IPS-NIHi7 (cell line): ENCODE results near the gene KCP.

ENCODE experiments used
- DNase-seq: peaks from one replicate; pipeline ENCODE4 v3.0.0; 2012; ENCODE audit warnings: mixed read lengths; ENCODE audit errors: extremely low spot score

Gene KCP

DNA sequence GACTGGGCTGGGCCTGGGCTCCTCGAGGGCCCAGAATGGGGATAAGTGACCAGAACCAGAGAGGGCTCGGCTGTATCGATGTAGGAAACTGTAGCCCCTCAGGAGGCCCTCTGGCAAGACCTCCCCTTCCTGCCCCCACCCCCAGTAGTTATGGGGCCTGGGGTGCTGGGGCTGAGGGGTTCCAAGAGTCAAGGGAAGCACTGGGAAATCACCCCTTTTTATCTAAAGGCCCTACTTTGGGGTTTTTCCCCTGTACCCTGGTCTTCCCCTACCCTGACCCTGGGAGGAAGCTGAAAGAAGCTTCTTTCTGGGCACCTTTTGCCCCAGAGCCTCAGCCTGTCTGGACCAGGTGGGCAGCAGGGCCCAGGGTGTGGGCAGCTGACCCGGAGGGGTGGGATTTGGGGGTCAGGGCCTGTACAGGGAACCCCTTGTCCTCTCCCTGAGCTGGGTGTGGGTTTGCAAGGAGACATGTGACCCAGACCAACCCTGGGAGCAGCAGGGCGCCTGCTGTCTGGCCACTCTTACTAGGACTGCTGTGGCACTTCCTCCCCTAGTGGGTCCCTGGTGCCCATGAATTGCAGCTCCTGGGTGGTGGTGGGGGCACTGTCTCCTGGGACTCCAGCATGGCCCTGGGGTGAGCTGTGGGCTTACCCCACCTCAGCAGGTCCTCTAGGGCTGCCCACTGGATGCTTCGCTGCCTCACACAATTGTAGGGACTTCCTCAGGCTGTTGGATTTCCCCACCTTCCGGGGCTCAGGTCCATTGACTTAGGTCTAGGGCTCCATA is 28.8 kb upstream of the KCP start:
- DNase-seq = no peak

DNA sequence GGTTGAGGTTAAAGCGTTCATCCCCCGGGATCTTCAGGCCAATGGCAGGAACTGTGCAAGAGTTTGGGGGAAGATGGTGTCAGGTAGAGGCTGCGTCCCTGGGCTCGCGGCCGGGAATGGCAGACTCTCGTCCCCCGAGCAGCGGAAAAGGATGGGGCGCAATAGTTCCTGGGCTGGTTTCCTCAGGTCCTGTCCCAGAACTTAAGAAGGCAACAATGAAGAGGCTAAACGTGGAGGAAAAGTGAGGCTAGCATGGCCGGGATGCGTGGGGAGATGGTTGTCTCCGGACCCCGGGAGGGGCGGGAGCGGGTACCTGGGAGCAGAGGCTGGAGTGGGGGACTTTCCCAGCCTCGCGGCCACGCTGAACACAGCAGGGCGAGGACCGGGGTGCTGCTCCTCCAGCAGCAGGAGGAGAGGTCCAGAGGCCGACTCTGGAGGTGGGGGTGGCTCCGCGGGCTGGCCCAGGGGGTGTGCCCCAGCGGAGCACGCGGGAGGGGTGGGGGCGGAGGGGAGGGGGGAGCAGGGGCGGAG is 28.1 kb upstream of the KCP start:
- no peak for DNase-seq

DNA sequence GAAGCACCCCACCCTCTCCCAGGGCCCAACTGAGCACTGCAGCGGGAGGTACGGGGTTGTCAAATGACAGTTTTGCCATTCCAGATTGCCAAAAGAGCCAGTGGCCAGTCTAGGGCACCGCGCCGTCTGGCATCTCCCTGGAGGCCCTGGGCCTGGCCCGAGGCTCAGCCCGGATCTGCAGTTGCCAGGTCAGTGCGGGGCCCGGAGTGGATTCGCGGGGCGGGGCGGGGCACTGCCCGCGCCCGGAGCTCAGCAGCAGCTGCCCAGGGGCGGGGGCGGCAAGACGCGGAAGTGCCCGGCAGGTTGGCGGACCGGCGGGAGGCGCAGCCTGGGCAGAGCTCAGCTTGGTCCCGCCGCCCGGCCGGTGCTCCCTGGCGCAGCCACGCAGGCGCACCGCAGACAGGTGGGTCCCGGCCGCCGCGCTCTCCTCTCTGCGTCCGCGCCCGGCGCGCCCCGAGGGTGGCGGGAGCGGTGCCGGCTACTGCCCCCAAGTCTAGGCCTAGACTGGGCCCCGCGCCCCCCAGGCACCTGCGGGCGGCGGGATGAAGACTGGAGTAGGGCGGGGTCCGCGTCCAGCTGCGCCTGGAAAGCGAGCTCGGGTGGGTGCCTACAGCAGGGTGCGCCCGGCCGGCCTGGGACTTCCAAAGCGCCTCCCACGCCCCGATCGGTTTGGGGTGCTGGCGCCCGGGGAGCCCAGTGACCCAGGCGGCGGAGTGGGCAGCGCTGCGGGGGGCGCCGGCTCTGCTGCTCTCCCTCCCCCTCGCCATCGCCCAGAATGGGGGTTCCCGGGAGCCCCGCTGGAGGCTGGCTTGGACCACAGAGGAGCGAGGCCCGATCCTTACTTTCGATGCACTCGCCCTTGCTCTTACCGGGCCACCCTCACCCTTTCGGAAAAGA is 27.4 kb upstream of the KCP start, which contains the start of gene IRF5:
Gene IRF5, plus strand, starts transcription at position 281 of the 897 bp plus-strand sequence. CDS start 4,155 bp downstream, outside the sequence.
- no peak for DNase-seq

DNA sequence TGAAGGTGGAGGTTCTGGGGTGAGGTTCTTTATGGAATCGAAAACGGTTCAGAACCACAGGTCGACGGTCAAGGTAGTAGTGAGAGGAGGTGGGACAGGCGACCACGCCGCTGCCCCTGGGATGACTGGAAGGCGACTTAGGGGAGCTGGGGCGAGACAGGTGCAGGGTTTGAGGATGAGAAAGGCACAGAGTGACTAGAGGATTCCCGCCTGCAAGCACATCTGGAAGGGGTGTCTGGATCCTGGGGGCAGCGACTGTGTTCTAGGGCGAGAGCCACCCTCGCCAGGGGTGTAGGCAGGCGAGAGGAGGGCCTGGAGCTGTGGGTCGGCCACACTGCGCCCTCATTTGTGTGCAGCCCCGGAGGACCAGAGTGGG is 26.8 kb upstream of the KCP start:
- no peak for DNase-seq

DNA sequence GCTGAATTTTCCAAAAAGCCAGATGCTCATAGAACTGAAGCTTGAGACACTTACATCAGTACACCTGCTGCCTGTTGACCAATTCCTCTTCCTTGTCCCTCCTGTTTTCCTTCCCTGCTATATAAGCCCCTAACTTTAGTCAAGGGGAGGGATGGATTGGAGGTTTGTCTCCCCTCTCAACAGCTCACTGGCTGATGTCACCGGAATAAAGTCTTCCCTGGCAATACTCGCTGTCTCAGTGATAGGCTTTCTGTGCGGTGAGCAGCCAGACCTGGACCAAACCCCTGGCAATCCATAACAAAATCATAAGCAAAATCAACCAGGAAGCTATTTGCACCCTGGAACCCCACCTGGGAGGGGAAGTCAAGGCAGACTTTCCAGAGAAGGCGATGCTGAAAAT is 26.3 kb upstream of the KCP start:
- DNase-seq = no peak

DNA sequence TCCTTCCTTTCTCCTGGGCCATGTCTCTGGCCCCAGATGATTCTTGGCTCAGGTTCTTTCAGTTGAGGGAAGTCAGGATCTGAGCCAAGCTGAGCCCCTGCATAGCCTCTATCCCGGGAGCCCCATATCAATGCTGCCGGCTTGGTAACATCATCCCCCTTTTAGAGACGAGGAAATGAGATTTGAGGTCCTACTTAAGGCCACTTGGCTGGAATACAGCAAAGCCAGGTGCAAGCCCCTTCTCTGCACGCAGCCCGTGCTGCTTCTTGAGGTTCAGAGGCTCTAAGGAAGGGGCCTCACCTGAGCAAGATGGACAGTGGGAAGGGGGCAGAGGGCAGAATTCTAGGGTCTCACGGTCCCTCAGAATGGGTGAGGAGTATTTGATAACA is 24.8 kb upstream of the KCP start:
- DNase-seq = no peak

DNA sequence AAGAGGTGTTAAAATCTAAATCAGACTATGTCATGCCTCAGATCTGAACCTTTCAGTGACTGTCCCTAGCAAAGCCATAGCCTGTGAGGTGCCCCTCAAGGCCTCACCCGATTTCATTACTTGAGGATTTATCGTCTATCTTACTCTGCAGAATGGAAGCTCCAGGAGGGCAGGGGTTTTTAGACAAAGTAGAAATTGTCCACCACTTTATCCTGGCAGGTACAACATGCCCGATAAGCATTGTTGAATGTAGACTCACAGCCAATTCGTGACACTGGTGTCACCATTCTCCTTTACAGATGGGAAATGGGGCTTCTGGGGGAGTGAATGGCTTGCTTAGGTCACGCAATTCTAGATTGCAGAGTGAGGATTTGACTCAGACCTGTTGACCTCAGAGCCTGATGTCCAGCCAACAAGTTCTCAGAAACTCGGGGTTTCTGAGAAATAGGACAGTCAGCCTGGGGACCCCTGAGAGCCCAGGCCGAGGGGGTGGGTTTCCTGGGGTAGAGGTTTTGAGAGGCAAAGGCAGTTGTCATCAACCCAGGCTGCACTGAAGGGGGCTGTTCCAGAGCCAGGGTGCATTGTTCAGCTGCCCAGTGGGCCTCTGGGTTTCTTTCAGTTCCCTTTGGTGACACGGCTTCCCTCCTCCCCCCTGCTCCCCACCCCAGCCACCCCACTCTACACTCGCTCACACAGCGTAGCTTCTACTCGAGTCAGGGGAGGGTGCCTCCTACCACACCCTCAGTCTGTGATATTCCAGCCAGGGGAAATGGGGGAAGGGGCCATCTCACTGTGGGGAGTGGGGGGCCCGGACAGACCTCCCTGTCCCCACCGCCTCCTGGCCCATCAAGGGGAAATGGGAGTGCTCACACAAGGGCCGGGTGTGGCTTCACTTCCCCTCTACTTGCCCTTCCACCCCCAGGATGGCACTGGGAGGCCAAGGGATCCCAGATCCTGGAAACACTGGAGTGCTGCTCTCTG is 24.1 kb upstream of the KCP start:
- DNase-seq = no peak

DNA sequence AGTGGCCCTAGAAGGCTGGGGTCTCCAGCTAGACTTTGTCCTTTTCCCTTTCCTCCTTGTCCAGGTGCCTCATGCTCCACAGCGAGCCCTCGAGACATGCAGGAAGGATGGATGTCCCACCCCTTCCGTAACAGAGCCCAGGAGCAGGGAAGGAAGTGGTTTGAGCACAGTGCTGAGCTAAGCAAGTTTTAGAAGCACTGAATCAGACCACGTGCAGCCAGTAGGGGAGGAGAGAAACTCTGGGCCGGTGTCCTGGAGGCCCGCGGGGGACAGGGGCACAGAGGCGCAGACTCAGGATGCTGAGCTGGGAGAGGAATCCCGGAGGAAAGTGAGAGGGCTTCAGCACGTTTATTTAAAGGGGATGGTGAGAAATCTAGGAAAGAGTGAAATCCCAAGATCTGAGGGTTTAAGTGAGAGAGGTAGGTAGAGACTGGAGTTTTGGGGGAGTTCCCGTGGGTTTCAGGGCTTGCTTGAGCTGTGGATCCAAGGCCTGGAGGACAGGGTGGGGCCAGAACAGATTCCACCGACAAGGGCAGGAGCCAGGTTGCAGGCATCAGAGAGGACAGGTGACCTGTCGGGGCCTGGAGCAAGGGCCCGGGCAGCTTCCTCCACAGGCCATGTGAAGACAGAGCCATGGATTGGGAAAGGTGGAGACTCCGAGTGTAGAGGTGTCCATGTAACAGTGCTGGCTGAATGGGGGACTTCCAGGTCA is 22.8 kb upstream of the KCP start:
- DNase-seq = no peak

DNA sequence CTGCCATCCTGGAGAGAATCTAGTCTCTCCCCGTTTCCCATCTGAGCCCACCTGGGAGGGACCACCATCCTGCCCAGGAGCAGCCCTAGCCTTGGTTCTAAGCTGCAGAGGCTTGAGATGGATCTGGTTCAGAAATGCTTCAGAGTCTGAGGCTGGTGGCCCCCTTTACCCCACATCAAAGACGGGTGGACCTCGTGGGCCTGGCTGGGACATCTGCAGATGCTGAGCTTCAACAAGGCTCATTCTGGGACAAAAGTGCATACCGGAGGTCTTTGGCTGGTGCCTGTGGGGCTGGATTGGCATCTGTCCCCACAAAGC is 22.3 kb upstream of the KCP start:
- no peak for DNase-seq

DNA sequence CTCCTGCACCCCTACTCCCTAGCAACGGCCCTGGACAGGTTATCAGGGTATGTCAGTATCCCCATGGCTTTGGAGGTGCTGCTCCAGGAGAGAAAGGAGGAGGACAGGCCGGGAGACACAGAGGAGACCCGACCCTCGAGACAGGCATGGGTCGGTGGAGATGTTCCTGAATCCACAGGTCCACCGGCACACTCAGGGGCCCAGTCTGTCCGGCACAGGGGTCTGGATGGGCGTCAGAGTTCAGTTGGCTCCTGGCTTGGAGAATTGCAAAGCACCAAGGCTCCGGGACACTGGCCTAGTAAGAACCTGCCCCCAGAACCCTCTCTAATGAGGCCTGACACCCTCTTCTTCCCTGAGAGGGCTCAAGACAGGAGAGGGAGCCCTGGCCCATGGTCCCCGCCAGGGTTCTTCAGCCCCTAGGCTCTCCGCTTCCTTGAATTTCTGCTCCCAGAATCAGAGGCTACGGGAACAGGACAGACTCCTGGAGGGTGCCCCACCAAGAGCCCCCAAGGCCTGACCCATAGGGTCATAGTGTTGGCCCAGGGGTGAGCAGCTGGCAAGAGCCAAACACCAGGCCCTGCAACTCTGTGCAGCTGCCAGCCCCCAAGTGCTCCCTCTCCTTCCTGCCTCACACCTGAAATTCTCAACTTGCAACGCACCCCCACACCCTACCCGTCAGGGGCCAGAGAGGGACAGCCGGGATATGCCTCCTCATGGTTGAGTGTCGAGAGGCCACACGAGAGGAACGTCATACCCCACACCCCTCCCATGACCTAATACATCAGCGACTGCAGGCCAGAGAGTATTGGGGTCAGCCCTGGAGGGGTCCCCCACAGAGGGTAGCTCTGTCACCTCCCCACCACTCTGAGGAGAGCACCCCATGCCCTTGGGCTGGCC is 21.7 kb upstream of the KCP start:
- DNase-seq = no peak

DNA sequence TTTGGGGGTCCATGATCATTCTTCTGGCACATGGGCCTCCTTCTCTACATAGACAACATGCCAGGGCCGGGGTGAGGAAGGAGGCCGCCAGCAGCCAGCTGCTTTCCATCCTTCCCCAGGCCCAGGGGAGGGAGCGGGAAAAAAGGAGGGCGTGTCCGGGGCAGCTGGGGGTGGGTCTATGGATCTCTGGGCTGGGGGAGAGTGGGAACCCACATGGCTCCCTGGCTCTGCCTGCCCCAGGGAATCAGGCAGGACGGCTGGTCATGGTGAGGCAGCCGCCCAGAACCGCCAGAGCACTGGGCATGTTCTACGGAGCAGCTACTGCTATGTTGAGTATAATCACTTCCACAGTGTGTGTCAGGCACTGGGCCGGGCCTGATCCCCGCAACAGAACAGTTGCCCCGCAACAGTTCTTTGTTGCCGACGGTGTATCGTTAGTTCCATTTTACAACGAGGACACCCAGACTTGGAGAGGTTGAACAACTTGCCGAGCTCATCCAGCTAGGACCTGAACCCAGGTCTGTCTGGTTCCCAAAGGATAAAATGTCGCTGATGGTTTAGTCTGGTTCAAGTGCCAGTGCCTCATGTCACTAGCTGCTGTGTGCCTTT is 20.8 kb upstream of the KCP start:
- no peak for DNase-seq

DNA sequence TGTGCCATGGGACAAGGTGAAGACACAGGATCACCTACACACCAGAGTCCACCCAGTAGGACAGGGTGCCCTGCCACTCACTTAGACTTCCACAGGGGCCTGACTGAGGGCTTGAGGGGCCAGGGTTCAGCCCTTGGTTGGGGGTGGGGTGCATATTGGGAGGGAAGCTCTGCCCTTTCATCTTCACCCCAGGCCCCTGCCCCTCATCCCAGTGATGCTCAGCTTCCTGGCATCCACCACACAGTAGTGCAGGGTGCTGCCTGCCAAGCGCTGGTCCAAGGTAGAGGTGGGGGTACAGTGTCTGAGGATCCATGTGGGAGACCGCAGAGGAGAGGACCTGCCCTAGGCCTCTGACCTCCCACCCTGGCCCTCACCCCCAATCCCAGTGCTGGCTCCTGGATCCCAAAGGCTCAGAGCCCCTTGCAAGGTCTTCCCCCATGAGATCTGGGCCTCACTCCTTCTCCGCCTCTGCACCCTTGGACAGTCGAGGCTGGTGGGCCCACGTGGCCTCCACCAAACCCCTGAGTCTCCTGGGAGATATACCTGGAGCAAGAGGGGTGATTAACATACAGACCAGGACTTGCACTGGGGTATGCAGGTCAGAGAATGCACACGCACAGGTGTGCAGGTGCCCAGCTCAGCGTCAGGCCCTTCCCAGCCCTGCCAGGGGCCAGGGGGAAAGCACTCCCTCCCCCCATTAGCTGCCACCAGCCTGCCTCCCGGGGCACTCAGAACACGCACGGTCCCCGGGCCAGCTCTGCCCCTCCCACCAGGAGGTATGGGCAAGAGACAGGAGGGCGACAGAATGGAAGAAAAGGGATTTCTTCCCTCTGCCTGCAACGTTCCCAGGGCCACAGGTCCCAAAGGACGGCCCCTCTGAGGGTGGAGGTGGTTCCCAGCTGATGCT is 18.6 kb upstream of the KCP start:
- no peak for DNase-seq

DNA sequence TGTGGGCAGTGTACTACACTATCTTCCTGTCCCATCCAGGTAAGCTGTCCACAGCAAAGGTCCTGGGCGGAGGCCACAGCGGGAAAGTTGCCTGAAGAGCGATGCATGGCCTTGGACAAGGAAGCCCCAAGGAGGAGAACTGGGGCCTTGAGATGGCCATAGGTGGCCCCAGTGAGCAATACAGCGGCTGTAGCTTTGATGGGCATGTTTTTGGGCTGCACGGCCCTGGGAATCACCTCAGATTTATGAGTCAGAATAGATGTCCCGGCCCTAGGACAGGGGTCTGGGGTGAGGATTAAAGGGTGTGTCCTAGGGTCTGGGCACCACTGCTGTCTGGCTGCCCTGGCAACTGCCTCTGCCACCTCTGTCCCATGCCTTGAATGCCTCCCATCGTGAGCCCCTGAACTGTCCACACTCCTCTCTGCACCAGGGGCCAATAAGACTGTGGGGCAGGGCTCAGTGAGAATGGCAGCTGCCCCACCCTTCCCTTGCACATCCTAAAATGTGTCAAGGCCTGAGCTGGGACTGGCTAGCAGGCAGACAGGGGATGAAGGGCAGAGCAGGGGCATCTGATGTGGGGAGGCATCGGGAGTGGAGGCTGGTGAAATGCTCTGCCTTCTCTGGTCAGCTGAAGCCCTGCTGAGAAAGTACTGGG is 17.8 kb upstream of the KCP start:
- no peak for DNase-seq

DNA sequence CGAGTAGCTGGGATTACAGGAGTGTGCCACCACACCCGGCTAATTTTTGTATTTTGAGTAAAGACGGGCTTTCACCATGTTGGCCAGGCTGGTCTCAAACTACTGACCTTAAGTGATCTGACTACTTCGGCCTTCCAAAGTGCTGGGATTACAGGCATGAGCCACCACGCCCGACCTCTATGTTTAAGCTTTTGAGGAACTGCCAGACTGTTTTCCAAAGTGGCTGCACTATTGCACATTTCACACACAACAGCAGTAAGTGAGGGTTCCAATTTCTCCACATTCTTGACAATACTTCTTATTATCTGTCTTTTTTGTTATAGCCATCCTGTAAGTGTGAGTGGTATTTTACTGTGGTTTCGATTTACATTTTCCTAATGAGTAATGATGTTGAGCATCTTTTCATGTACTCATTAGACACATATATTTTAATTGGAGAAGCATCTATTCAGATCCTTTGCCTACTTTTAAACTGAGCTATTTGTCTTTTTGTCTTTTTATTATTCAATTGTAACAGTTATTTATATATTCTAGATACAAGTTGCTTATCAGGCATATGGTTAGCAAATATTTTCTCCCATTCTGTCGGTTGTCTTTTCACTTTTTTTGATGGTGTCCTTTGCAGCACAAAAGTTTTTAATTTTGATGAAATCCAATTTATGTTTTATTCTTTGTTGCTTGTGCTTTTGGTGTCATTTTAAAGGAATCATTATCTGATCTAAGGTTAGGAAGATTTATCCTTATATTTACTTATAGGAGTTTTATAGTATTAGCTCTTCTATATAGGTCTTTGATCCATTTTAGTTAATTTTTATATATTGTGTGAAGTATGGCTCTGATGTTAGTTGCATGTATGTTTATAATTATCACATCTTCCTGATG is 14.4 kb upstream of the KCP start:
- no peak for DNase-seq

DNA sequence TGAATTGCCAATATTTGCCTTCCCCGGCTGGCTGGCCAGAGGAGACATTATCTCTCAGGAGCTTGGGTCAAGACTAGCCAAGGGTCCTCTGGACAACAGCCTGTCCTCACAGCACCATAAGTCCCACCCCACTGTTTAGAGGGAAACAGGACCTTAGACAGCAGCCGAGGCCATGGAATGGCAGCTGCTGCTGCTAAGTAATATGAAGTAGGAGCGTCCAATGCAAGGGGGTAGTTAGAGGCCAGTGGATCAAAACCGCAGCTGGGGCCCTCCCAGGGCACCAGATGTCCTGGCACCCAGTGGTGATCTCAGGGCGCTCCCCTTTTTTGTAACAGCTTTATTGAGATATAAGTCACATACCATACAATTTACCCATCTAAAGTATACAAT is 12.9 kb upstream of the KCP start:
- DNase-seq = peak; percentile 7

DNA sequence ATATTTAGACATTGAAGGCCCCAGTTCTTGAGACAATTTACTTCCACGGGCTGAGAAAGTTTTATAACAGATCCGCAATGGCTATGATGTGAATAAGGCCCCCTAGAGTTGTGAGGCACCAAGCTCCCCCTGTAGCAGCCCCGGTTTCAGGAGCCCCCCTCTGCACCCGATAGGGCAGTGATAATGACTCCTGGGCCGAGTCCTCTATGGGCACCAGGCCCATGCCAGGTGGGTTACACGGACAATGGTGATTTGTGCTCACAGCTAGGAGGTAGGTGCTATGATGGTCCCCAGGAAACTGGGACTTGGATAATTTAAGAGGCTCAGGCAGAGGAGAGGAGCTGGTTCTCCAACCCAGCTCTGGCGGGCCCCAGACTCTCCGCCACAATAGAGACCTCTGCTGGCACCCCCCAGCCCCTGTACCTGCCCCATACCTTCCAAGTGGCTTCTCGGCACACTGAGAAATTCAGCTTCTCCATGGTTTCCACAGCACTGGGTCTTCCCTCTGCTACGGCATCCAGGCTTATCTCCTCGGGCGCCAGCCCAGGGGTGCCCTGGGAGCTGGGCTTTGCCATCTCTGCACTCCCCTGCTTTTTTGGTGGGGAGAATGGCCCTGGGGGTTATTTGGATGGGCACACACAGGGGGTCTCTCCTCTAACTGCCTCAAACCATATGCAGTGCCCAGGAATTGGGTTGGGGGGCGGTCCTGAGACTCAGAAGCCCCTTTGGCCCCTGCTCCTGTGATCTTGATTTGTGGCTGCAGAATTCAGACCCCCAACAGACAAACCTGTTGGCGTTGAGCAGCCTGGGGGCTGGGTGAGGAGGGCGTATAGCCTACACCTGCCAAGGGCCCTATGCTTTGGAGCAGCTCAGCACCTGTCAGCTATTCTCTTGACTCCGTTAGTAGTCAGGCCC is 12.2 kb upstream of the KCP start:
- DNase-seq = peak; percentile 11
